ENCODE data around the gene PDXP.

DNA sequence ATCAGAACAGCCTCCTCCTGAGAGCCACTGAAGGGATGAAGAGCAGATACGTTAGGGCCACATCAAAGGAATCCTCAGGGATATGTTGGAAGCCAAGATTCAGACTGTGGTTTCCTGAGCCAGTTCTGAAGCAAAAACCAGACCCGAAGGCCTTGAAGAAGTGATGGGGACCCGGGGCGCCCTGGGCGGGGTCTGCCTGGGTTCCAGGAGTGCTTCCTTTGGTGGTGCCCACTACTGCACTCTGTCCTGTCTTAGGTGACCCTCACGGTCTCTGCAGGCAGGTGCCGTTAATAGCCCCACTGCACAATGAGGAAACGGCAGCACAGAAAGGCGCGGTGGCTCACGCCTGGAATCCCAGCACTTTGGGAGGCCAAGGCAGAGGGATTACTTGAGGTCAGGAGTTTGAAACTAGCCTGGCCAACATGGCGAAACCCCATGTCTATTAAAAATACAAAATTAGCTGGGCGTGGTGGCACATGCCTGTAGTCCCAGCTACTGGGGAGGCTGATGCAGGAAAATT, 31.9 kb upstream of the PDXP start:
- TF ChIP-seq POLR2AphosphoS5 (IDR thresholded peaks at IDR 0.05; ENCODE audit: low read depth, low read length) (no peak), POLR2A (IDR thresholded peaks at IDR 0.05; ENCODE audit: low read depth, low read length) (no peak), TAF1 (IDR thresholded peaks at IDR 0.05; ENCODE audit: borderline replicate concordance, low read depth, low read length) (no peak)
